K562 (cell line): ENCODE measurements around the gene ADAMTSL3.

Source experiments
- BRCA1 ChIP-seq, 2 experiments: fragments of 450-650 bp in 1 of 2; sonication (generic) in 1 of 2; formaldehyde crosslinking in 1 of 2; IDR thresholded peaks; 2 replicates each; pipeline versions ENCODE4 v1.5.0 to v1.6.1; 2017 to 2020; ENCODE audit warnings: mild to moderate bottlenecking in 1 of 2, missing genetic modification reagents in 1 of 2
- CHD2 ChIP-seq: IDR thresholded peaks from 2 replicates; pipeline ENCODE4 v1.6.1; 2011; ENCODE audit warnings: low read depth, low read length
- EP300 ChIP-seq: IDR thresholded peaks from 2 replicates; pipeline ENCODE4 v1.6.1; 2012; ENCODE audit warnings: low read length, improper control_type of control experiment
- EZH2 ChIP-seq: IDR thresholded peaks from 2 replicates; pipeline ENCODE4 v1.6.1; 2012; ENCODE audit warnings: low read depth, mild to moderate bottlenecking, inconsistent platforms, low read length, borderline replicate concordance
- NR2C2 ChIP-seq, 2 experiments: fragments of 200-800 bp in 1 of 2; sonication (Bioruptor generic) in 1 of 2; sonication (generic) in 1 of 2; formaldehyde crosslinking in 1 of 2; IDR thresholded peaks; 2 replicates each; pipeline versions ENCODE4 v1.6.1 to v1.8.0; 2016 to 2022; ENCODE audit warnings: mild to moderate bottlenecking in 1 of 2, missing compliant biosample characterization in 1 of 2, missing genetic modification characterization in 1 of 2, missing genetic modification reagents in 1 of 2
- PCBP1 ChIP-seq: fragments of 200-400 bp; formaldehyde crosslinking; IDR thresholded peaks from 2 replicates; pipeline ENCODE4 v1.6.1; 2018; ENCODE audit warnings: mild to moderate bottlenecking, low read depth, low read length; ENCODE audit not compliant: poor library complexity, severe bottlenecking
- ZBTB7A ChIP-seq: IDR thresholded peaks from 2 replicates; pipeline ENCODE4 v1.6.1; 2011; ENCODE audit warnings: low read depth, mild to moderate bottlenecking, low read length, moderate library complexity, borderline replicate concordance; ENCODE audit not compliant: control insufficient read depth
- ZNF780A ChIP-seq: fragments of 250-450 bp; sonication (Bioruptor Pico); IDR thresholded peaks from 2 replicates; pipeline ENCODE4 v1.5.0; 2021; ENCODE audit warnings: mild to moderate bottlenecking
- TF ChIP-seq, protein P1 (sequence below), 3 experiments: IDR thresholded peaks in 2 of 3; conservative IDR thresholded peaks in 1 of 3; 2 replicates each; pipeline ENCODE4 v1.5.1; 2011 to 2012; ENCODE audit warnings: low read length in 3 of 3, mild to moderate bottlenecking in 3 of 3, control low read depth in 2 of 3, improper control_type of control experiment in 1 of 3, inconsistent platforms in 1 of 3, low read depth in 1 of 3, mixed read lengths in 1 of 3, moderate library complexity in 1 of 3; ENCODE audit not compliant: insufficient read depth in 2 of 3
- TF ChIP-seq, protein P2 (sequence below): sonication (generic); formaldehyde crosslinking; IDR thresholded peaks from 2 replicates; pipeline ENCODE4 v1.8.0; 2023; ENCODE audit warnings: missing genetic modification reagents, mild to moderate bottlenecking, borderline replicate concordance
- TF ChIP-seq, protein P3 (sequence below), 2 experiments: fragments of 450-650 bp; IDR thresholded peaks; 2 replicates each; pipeline ENCODE4 v1.6.1; 2016

DNA sequence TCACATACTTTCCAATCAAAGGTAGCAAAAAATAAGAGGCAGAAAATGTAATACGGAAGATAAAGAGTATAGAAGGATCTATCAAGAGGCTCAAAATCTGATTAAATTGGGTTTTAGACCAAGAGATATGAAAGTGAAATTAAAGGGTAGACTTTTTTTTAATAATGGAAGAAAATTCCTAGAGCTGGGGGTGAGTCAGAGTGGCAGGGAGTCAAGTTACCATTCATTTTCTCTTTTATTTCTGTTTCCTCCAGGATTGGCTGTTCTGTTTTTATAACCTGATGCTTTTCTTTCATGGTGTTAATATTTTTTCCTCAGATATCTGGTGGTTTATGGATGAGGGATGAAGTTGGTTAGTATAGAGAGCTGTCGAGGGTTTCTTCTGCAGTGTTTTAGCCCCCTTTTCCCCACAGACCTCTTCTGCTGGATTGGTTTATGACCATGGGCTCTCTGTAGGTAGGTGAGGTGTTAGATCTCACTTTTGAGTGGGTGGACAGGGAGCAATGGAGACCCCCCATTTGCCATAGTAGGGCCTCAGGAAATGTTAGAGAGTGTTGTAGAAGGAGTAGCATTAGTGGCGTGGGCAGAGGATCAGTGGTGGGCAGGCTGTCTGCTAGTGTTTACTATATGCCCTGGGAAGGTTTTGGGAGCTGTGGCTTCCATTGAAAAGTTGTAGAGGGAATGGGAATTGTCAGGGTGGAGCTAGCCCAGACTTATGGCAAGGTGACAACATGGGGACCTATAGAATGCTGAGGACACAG is 380.1 kb downstream of the ADAMTSL3 start:
- TF ChIP-seq, protein P1, sequence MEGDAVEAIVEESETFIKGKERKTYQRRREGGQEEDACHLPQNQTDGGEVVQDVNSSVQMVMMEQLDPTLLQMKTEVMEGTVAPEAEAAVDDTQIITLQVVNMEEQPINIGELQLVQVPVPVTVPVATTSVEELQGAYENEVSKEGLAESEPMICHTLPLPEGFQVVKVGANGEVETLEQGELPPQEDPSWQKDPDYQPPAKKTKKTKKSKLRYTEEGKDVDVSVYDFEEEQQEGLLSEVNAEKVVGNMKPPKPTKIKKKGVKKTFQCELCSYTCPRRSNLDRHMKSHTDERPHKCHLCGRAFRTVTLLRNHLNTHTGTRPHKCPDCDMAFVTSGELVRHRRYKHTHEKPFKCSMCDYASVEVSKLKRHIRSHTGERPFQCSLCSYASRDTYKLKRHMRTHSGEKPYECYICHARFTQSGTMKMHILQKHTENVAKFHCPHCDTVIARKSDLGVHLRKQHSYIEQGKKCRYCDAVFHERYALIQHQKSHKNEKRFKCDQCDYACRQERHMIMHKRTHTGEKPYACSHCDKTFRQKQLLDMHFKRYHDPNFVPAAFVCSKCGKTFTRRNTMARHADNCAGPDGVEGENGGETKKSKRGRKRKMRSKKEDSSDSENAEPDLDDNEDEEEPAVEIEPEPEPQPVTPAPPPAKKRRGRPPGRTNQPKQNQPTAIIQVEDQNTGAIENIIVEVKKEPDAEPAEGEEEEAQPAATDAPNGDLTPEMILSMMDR (IDR thresholded peaks at IDR 0.05 in 2 of 3, conservative IDR thresholded peaks at IDR 0.05 in 1 of 3; ENCODE audit: insufficient read depth in 2 of 3, low read depth in 1 of 3, low read length in 3 of 3): no peak
- TF ChIP-seq, protein P2, sequence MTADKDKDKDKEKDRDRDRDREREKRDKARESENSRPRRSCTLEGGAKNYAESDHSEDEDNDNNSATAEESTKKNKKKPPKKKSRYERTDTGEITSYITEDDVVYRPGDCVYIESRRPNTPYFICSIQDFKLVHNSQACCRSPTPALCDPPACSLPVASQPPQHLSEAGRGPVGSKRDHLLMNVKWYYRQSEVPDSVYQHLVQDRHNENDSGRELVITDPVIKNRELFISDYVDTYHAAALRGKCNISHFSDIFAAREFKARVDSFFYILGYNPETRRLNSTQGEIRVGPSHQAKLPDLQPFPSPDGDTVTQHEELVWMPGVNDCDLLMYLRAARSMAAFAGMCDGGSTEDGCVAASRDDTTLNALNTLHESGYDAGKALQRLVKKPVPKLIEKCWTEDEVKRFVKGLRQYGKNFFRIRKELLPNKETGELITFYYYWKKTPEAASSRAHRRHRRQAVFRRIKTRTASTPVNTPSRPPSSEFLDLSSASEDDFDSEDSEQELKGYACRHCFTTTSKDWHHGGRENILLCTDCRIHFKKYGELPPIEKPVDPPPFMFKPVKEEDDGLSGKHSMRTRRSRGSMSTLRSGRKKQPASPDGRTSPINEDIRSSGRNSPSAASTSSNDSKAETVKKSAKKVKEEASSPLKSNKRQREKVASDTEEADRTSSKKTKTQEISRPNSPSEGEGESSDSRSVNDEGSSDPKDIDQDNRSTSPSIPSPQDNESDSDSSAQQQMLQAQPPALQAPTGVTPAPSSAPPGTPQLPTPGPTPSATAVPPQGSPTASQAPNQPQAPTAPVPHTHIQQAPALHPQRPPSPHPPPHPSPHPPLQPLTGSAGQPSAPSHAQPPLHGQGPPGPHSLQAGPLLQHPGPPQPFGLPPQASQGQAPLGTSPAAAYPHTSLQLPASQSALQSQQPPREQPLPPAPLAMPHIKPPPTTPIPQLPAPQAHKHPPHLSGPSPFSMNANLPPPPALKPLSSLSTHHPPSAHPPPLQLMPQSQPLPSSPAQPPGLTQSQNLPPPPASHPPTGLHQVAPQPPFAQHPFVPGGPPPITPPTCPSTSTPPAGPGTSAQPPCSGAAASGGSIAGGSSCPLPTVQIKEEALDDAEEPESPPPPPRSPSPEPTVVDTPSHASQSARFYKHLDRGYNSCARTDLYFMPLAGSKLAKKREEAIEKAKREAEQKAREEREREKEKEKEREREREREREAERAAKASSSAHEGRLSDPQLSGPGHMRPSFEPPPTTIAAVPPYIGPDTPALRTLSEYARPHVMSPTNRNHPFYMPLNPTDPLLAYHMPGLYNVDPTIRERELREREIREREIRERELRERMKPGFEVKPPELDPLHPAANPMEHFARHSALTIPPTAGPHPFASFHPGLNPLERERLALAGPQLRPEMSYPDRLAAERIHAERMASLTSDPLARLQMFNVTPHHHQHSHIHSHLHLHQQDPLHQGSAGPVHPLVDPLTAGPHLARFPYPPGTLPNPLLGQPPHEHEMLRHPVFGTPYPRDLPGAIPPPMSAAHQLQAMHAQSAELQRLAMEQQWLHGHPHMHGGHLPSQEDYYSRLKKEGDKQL (CRISPR knock-in tag): no peak
- TF ChIP-seq PCBP1 (no peak), EZH2 (no peak), ZNF780A (no peak), CHD2 (no peak), NR2C2 (CRISPR knock-in tag; IDR thresholded peaks at IDR 0.05) (no peak), NR2C2 (tag; IDR thresholded peaks at IDR 0.05) (no peak), EP300 (no peak), ZBTB7A (no peak), BRCA1 (IDR thresholded peaks at IDR 0.05) (no peak), BRCA1 (CRISPR knock-in tag; IDR thresholded peaks at IDR 0.05) (no peak)
- TF ChIP-seq, protein P3, sequence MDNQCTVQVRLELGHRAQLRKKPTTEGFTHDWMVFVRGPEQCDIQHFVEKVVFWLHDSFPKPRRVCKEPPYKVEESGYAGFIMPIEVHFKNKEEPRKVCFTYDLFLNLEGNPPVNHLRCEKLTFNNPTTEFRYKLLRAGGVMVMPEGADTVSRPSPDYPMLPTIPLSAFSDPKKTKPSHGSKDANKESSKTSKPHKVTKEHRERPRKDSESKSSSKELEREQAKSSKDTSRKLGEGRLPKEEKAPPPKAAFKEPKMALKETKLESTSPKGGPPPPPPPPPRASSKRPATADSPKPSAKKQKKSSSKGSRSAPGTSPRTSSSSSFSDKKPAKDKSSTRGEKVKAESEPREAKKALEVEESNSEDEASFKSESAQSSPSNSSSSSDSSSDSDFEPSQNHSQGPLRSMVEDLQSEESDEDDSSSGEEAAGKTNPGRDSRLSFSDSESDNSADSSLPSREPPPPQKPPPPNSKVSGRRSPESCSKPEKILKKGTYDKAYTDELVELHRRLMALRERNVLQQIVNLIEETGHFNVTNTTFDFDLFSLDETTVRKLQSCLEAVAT (IDR thresholded peaks at IDR 0.05): no peak
